HCT116 (cell line): ENCODE measurements around the gene PM20D2. TPM values are rescaled to one million over a fixed set of nuclear protein-coding genes. Genes with fewer than 3 reads are reported as not detected.

Source experiments
- ATAC-seq: fragments of 200-7000 bp; cut with Tn5 transposase; 2 replicates; pipeline ENCODE4 v1.9.1; 2020; ENCODE audit warnings: mild to moderate bottlenecking, moderate library complexity
- BruUV-seq: library from RNA; stranded (reverse); fragments of 400-500 nt; replicated peaks from 2 replicates; lab custom pipeline; 2021; lab: Mats Ljungman, UMichigan
- CTCF ChIA-PET: fragments of 300-600 bp; sonication (Branson Sonifier 250); formaldehyde crosslinking; loops from one replicate; lab custom pipeline; 2021; ENCODE audit warnings: antibody characterized with exemption; lab: Charles Lee
- POLR2A ChIA-PET: fragments of 300-600, 350-600 bp; sonication (Branson Sonifier 250); formaldehyde crosslinking; loops from one replicate; lab custom pipeline; 2021; ENCODE audit warnings: antibody characterized with exemption; lab: Charles Lee
- RAD21 ChIA-PET, 2 experiments: fragments of 300-600 bp; sonication (Branson Sonifier 250); formaldehyde crosslinking; loops; one replicate each; lab custom pipeline; 2023; ENCODE audit warnings: low total read pairs in 2 of 2; ENCODE audit not compliant: uncharacterized antibody in 2 of 2, unreplicated experiment in 2 of 2, low non-redundant PET in 1 of 2; lab: Charles Lee
- DNase-seq: peaks from one replicate; pipeline ENCODE4 v3.0.0-alpha.2; 2010; ENCODE audit warnings: low read depth, low spot score
- H2AFZ ChIP-seq: fragments of 200-600 bp; shearing (Covaris generic), sonication (generic); 2 replicates; pipeline ENCODE4 v1.6.1; 2017; ENCODE audit warnings: low read depth, mixed run types, mixed read lengths, antibody characterized with exemption, low read length; ENCODE audit not compliant: poor library complexity, severe bottlenecking
- H3K27ac ChIP-seq: 2 replicates; pipeline ENCODE4 v1.5.1; 2012; ENCODE audit warnings: low read depth, low read length
- H3K27me3 ChIP-seq: fragments of 200-600 bp; sonication (generic); 2 replicates; pipeline ENCODE4 v1.6.1; 2016; ENCODE audit warnings: mixed run types, low read length, mixed read lengths; ENCODE audit not compliant: insufficient read depth
- H3K36me3 ChIP-seq, 2 experiments: fragments of 200-500 bp in 1 of 2; fragments of 200-600 bp in 1 of 2; sonication (Bioruptor generic) in 1 of 2; sonication (generic) in 1 of 2; 2 replicates each; pipeline versions ENCODE4 v1.5.1 to v1.6.1; 2014 to 2016; ENCODE audit warnings: low read length in 2 of 2, inconsistent platforms in 1 of 2, mixed read lengths in 1 of 2, mixed run types in 1 of 2; ENCODE audit not compliant: insufficient read depth in 2 of 2, control insufficient read depth in 1 of 2
- H3K4me1 ChIP-seq, 2 experiments: fragments of 200-600 bp in 1 of 2; sonication (generic) in 1 of 2; 2 replicates each; pipeline versions ENCODE4 v1.5.1 to v1.6.1; 2012 to 2017; ENCODE audit warnings: low read length in 2 of 2, inconsistent platforms in 1 of 2, mild to moderate bottlenecking in 1 of 2, mixed read lengths in 1 of 2, mixed run types in 1 of 2, moderate library complexity in 1 of 2; ENCODE audit not compliant: insufficient read depth in 2 of 2, control insufficient read depth in 1 of 2
- H3K4me2 ChIP-seq: fragments of 200-600 bp; sonication (generic); 2 replicates; pipeline ENCODE4 v1.6.1; 2017; ENCODE audit warnings: mixed run types, low read length, mixed read lengths
- H3K4me3 ChIP-seq, 2 experiments: fragments of 200-600 bp in 1 of 2; sonication (generic) in 1 of 2; replicated peaks in 1 of 2; 2 replicates each; pipeline ENCODE4 v1.5.1; 2011 to 2016; ENCODE audit warnings: low read length in 2 of 2, control low read depth in 1 of 2, low read depth in 1 of 2, mild to moderate bottlenecking in 1 of 2, mixed read lengths in 1 of 2, mixed run types in 1 of 2
- H3K79me2 ChIP-seq: fragments of 200-600 bp; sonication (generic); 2 replicates; pipeline ENCODE4 v1.6.1; 2017; ENCODE audit warnings: mild to moderate bottlenecking, mixed run types, low read length, moderate library complexity, mixed read lengths; ENCODE audit not compliant: insufficient read depth
- H3K9ac ChIP-seq: fragments of 200-600 bp; sonication (generic); 2 replicates; pipeline ENCODE4 v1.6.1; 2016; ENCODE audit warnings: low read length, mixed read lengths
- H3K9me2 ChIP-seq: fragments of 200-600 bp; sonication (generic), shearing (Covaris generic); 2 replicates; pipeline ENCODE4 v1.6.1; 2017; ENCODE audit warnings: mixed run types, mild to moderate bottlenecking, moderate library complexity; ENCODE audit not compliant: insufficient read depth
- H3K9me3 ChIP-seq, 2 experiments: fragments of 200-500 bp in 1 of 2; fragments of 200-600 bp in 1 of 2; sonication (Bioruptor generic) in 1 of 2; sonication (generic) in 1 of 2; 2 replicates each; pipeline ENCODE4 v1.6.1; 2014 to 2017; ENCODE audit warnings: low read length in 2 of 2, mixed read lengths in 2 of 2, inconsistent platforms in 1 of 2, low read depth in 1 of 2, mild to moderate bottlenecking in 1 of 2, mixed run types in 1 of 2, moderate library complexity in 1 of 2; ENCODE audit not compliant: control insufficient read depth in 1 of 2, insufficient read depth in 1 of 2
- H4K20me1 ChIP-seq: fragments of 200-600 bp; sonication (generic), shearing (Covaris generic); 2 replicates; pipeline ENCODE4 v1.6.1; 2017; ENCODE audit warnings: mixed run types, mild to moderate bottlenecking, moderate library complexity; ENCODE audit not compliant: insufficient read depth
- EGR1 ChIP-seq: IDR thresholded peaks from 2 replicates; pipeline ENCODE4 v1.6.1; 2012; ENCODE audit warnings: low read depth
- EZH2phosphoT487 ChIP-seq: fragments of 200-600 bp; IDR thresholded peaks from 2 replicates; pipeline ENCODE4 v1.6.1; 2018; ENCODE audit warnings: antibody characterized with exemption, borderline replicate concordance
- JUND ChIP-seq: IDR thresholded peaks from 2 replicates; pipeline ENCODE4 v1.6.1; 2012
- POLR2A ChIP-seq: IDR thresholded peaks from 2 replicates; pipeline ENCODE4 v1.7.0; 2011; ENCODE audit warnings: borderline replicate concordance; ENCODE audit not compliant: insufficient read depth, insufficient read length; ENCODE audit errors: extremely low read depth
- RAD21 ChIP-seq: IDR thresholded peaks from 2 replicates; pipeline ENCODE4 v1.6.1; 2012; ENCODE audit warnings: low read depth, mild to moderate bottlenecking
- SRF ChIP-seq: IDR thresholded peaks from 2 replicates; pipeline ENCODE4 v1.6.1; 2012; ENCODE audit warnings: low read depth
- ZNF274 ChIP-seq: fragments of 200-500 bp; sonication (Bioruptor generic); IDR thresholded peaks from 2 replicates; pipeline ENCODE4 v1.6.1; 2014; ENCODE audit warnings: mild to moderate bottlenecking, low read depth, low read length, inconsistent platforms
- intact Hi-C: fragments of 100-400 bp; cut with micrococcal nuclease; formaldehyde crosslinking; loops from 2 replicates; pipeline ENCODE4 v1.10.0; 2022
- total RNA-seq: library from RNA; stranded (reverse); gene quantifications from one replicate; pipeline ENCODE4 v1.2.1, GENCODE V29; 2021; ENCODE audit not compliant: unreplicated experiment
- TF ChIP-seq, protein P1 (sequence below), 3 experiments: fragments of 200-600 bp in 1 of 3; sonication (generic) in 1 of 3; IDR thresholded peaks in 2 of 3; conservative IDR thresholded peaks in 1 of 3; 2 replicates each; pipeline ENCODE4 v1.5.1; 2012 to 2017; ENCODE audit warnings: low read depth in 2 of 3, low read length in 2 of 3, antibody characterized with exemption in 1 of 3, borderline replicate concordance in 1 of 3, control low read depth in 1 of 3, mild to moderate bottlenecking in 1 of 3, mixed read lengths in 1 of 3, mixed run types in 1 of 3, moderate library complexity in 1 of 3; ENCODE audit not compliant: insufficient read depth in 1 of 3
- TF ChIP-seq, protein P2 (sequence below): IDR thresholded peaks from 2 replicates; pipeline ENCODE4 v1.6.1; 2011; ENCODE audit warnings: mild to moderate bottlenecking, low read length, moderate library complexity; ENCODE audit not compliant: insufficient replicate concordance; ENCODE audit errors: extremely low read depth

Gene PM20D2
- total RNA-seq, 1 experiment from 2014 or later = 29.2 TPM

DNA sequence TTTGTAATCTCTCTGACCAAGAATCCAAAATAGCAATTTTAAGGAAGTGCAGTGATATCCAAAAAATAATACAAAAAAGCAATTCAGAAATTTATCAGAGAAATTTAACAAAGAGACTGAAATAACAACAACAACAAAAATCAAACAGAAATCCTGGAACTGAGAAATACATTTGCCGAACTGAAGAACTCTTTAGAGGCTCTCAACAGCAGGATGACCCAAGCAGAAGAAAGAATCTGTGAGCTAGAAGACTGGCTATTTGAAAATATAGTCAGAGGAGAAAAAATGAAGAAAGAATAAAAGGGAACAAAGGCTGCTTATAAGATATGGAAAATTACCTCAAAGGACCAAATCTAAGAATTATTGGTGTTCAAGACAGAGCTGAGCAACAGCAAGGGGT lies 48.7 kb downstream of the PM20D2 start (continued):
- no peak for TF ChIP-seq ZNF274

DNA sequence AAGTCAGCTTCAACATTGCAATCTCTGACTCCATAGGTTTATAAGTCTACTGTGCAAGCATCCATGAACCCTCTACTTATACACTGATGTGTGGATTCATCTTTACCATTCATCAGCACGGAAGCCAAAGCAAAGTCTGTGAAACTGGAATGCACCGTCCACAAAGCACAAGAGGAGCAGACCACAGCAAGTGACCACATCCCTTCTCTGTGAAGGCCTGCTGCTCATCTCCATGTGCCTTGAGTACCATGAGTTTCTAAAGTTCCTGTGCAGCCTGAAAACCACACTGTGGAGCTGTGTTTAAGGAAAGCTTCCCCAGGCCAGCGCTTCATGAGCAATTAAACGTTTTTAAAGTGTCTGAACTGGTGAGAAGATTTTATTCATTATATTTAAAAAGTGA lies 51.3 kb downstream of the PM20D2 start:
- intact Hi-C loops = no loop called here
- BruUV-seq = no TSS peak
- Histone ChIP-seq H2AFZ (no peak overlapping the region), H3K36me3 (no peaks in the 10 kb centered on the region), H4K20me1 (no peaks in the 10 kb centered on the region), H3K27ac (no peak overlapping the region), H3K4me1 (no peaks in the 10 kb centered on the region), H3K9ac (no peak overlapping the region), H3K9me2 (no peaks in the 10 kb centered on the region)
- CTCF ChIA-PET = no interaction called here
- TF ChIP-seq, protein P1, sequence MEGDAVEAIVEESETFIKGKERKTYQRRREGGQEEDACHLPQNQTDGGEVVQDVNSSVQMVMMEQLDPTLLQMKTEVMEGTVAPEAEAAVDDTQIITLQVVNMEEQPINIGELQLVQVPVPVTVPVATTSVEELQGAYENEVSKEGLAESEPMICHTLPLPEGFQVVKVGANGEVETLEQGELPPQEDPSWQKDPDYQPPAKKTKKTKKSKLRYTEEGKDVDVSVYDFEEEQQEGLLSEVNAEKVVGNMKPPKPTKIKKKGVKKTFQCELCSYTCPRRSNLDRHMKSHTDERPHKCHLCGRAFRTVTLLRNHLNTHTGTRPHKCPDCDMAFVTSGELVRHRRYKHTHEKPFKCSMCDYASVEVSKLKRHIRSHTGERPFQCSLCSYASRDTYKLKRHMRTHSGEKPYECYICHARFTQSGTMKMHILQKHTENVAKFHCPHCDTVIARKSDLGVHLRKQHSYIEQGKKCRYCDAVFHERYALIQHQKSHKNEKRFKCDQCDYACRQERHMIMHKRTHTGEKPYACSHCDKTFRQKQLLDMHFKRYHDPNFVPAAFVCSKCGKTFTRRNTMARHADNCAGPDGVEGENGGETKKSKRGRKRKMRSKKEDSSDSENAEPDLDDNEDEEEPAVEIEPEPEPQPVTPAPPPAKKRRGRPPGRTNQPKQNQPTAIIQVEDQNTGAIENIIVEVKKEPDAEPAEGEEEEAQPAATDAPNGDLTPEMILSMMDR (IDR thresholded peaks at IDR 0.05 in 2 of 3, conservative IDR thresholded peaks at IDR 0.05 in 1 of 3; ENCODE audit: borderline replicate concordance in 1 of 3, insufficient read depth in 1 of 3, low read depth in 2 of 3, low read length in 2 of 3) = no peak
- TF ChIP-seq, all 23 proteins: peak for 0
- ChIA-PET POLR2A (no interaction called here), RAD21 (no interaction called here)
- Histone ChIP-seq H3K79me2 (no peaks in the 10 kb centered on the region), H3K9me3 (no peaks in the 10 kb centered on the region), H3K4me2 (no peak overlapping the region), H3K4me3 (no peak overlapping the region), H3K27me3 (no peaks in the 10 kb centered on the region)
- DNase-seq (no peak), ATAC-seq (no peak)

DNA sequence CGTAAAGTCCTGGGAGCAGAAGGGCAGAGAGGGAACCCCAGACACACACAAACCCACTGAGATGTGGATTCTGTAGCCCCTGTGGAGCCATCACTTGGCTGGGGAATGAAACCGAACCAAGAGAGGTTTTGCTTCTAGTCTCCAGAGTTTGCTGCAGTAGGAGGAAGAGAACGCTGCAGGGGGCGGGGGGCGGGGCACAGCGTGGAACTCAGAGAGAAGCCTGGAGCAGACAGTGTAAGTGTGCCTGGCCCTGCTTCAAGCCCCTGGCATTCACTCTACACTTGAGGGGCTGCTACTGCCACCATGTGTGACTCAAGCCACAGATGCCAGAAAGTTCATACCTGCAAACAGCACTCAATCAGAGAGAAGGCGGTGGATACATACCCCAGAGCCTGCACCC lies 52.4 kb downstream of the PM20D2 start:
- H3K4me3 ChIP-seq = no peak overlapping the region
- H3K36me3 ChIP-seq = no peaks in the 10 kb centered on the region
- no peaks in the 10 kb centered on the region for H3K79me2 ChIP-seq
- no peak for DNase-seq
- H3K9ac ChIP-seq = no peak overlapping the region
- RAD21 ChIA-PET = no interaction called here
- CTCF ChIA-PET = no interaction called here
- POLR2A ChIA-PET = no interaction called here
- H2AFZ ChIP-seq = no peak overlapping the region
- no peaks in the 10 kb centered on the region for H3K4me1 ChIP-seq
- H3K9me2 ChIP-seq = no peaks in the 10 kb centered on the region
- no peak overlapping the region for H3K4me2 ChIP-seq
- BruUV-seq = no TSS peak
- no peaks in the 10 kb centered on the region for H3K9me3 ChIP-seq
- H4K20me1 ChIP-seq = no peaks in the 10 kb centered on the region
- intact Hi-C loops = no loop called here
- H3K27ac ChIP-seq = no peak overlapping the region
- no peak for TF ChIP-seq RAD21
- no peak for TF ChIP-seq JUND
- TF ChIP-seq, protein P1 (IDR thresholded peaks at IDR 0.05 in 2 of 3, conservative IDR thresholded peaks at IDR 0.05 in 1 of 3; ENCODE audit: borderline replicate concordance in 1 of 3, insufficient read depth in 1 of 3, low read depth in 2 of 3, low read length in 2 of 3) = no peak
- TF ChIP-seq ZNF274 = no peak
- TF ChIP-seq EZH2phosphoT487 = no peak
- no peak for TF ChIP-seq EGR1
- no peak for TF ChIP-seq SRF
- TF ChIP-seq POLR2A = no peak
- TF ChIP-seq, protein P2, sequence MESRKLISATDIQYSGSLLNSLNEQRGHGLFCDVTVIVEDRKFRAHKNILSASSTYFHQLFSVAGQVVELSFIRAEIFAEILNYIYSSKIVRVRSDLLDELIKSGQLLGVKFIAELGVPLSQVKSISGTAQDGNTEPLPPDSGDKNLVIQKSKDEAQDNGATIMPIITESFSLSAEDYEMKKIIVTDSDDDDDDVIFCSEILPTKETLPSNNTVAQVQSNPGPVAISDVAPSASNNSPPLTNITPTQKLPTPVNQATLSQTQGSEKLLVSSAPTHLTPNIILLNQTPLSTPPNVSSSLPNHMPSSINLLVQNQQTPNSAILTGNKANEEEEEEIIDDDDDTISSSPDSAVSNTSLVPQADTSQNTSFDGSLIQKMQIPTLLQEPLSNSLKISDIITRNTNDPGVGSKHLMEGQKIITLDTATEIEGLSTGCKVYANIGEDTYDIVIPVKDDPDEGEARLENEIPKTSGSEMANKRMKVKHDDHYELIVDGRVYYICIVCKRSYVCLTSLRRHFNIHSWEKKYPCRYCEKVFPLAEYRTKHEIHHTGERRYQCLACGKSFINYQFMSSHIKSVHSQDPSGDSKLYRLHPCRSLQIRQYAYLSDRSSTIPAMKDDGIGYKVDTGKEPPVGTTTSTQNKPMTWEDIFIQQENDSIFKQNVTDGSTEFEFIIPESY = no peak
- TF ChIP-seq, all 23 proteins: peak for 0
- no peaks in the 10 kb centered on the region for H3K27me3 ChIP-seq
- ATAC-seq = no peak
